ENCODE results near the gene KICS2. TPM values are rescaled to one million over a fixed set of nuclear protein-coding genes. Genes with fewer than 3 reads are reported as not detected.

KICS2 gene
- total and polyA plus RNA-seq, 2 of the 8 experiments (the other 6 are each of a cell fraction or from before 2014, with no cell fraction given), result 5.6 to 9.5 TPM

DNA sequence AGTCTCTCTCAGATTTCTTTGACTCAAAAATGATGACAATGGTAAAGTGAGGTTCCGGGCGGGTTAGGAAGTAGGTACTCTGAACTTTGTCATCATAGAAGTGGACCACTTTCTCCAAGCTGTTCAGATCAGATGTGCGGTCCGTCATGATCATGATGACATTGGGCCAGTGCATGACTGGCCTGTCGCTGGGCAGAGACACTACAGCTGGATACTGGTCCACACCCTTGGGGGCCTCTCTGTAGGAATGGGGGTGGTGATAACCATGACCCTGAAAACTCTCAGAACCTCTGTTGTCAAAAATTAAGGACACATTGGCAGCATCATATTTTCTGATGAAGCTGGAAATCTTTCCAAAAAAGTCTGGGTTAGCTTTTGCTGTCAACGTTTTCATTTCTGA is 28.2 kb downstream of the KICS2 start (continued):
- TF ChIP-seq CHD7 (IDR thresholded peaks at IDR 0.05; ENCODE audit: insufficient replicate concordance, low read length) (no peak), EGR1 (IDR thresholded peaks at IDR 0.05; ENCODE audit: borderline replicate concordance, low read depth, low read length) (no peak), TEAD4 (IDR thresholded peaks at IDR 0.05; ENCODE audit: low read depth, low read length) (no peak), YY1 (IDR thresholded peaks at IDR 0.05; ENCODE audit: low read depth, low read length) (no peak), EP300 (IDR thresholded peaks at IDR 0.05; ENCODE audit: borderline replicate concordance in 1 of 2, low read depth in 2 of 2, low read length in 2 of 2) (no peak), RAD21 (IDR thresholded peaks at IDR 0.05 in 1 of 2, conservative IDR thresholded peaks at IDR 0.05 in 1 of 2; ENCODE audit: low read depth in 2 of 2, low read length in 2 of 2) (no peak), USF2 (IDR thresholded peaks at IDR 0.05; ENCODE audit: low read length) (no peak), KDM4A (IDR thresholded peaks at IDR 0.05; ENCODE audit: low read depth, low read length, severe bottlenecking) (no peak), RFX5 (IDR thresholded peaks at IDR 0.05; ENCODE audit: borderline replicate concordance, low read depth, low read length) (no peak)
